GM21367 (cell line): ENCODE results near the gene ROGDI.

Experiments
- ATAC-seq: cut with Tn5 transposase; IDR thresholded peaks from one replicate; pipeline ENCODE4 v1.9.1; 2021; ENCODE audit not compliant: unreplicated experiment

ROGDI gene

GRCh38 chr16:4814542-4815173 lies 12.2 kb upstream of the ROGDI start:
- no peak for ATAC-seq

- no peak for ATAC-seq
Observed at GRCh38 chr16:4814046-4814445, 11.6 kb upstream of the ROGDI start.

GRCh38 chr16:4813251-4814003 lies 11.0 kb upstream of the ROGDI start:
- no peak for ATAC-seq

DNA sequence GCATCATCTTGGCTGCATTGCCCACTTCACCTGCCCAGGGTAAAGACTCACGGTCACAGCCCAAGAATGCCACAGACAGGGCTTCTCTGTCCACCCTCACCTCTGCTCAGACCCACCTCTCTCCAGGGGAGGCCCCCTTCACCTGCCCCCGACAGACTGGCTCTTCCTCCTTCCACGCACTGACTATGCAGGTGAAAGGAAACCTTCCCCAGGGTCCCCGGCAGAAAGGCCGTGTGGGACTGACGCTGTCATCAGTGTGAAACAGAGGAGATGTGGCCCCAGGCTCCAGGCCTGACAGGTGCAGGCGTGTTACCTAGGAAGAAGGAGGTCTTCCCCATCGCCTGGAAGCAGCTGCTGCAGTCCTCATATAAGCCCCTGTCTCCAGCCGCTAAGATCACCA lies 9.3 kb upstream of the ROGDI start:
- no peak for ATAC-seq

DNA sequence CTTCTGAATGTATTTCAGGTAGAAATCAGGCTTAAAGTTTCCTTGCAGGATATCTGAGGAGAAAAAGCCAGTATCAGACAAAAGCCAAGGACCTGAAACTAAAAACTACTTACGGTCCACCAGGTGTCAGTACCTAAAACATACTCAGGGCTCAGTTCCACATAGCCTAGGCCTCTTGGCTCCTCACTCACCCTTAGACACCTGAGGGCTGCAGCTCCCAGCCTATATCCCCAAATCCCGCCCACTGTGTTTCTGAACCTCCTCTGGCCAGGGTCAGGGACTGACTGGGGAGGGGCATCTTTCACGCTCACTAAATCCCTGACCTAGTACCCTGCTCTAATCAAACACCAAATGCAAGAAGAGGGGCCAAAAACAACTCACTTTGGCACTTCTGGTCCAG lies 8.8 kb upstream of the ROGDI start:
- ATAC-seq, result no peak

DNA sequence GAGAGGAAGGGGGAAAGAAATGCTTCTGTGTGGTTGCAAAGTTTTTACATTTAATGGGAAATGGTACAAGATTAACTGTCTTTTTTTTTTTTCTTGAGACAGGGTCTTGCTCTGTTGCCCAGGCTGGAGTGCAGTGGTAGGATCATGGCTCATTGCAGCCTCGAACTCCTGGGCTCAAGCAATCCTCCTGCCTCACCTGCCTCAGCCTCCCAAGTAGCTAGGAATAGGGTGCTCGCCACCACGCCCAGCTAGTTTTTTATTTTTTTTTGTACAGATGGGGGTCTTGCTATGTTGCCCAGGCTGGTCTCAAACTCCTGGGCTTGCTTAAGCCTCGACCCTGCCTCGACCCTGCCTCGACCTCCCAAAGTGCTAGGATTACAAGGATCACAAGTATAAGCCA lies 3.8 kb upstream of the ROGDI start:
- ATAC-seq, result no peak

DNA sequence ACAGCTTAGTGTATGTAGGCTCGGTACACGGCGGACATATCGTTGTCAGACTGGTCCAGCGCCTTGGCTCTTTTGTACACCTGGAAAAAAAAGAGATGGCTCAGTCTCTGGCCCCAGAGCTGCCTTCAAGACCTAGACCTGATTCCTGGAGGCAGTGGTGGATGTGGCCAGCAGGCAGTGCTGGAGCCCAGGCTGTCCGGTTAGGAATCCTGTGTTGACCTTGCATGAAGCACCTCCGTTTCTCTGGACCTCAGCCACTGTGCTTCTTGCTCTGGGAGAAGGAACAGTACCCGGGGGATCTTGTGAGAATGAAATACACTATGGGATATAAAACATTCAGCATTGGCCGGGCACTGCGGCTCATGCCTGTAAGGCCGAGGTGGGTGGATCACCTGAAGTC lies 2.8 kb upstream of the ROGDI start:
- no peak for ATAC-seq

DNA sequence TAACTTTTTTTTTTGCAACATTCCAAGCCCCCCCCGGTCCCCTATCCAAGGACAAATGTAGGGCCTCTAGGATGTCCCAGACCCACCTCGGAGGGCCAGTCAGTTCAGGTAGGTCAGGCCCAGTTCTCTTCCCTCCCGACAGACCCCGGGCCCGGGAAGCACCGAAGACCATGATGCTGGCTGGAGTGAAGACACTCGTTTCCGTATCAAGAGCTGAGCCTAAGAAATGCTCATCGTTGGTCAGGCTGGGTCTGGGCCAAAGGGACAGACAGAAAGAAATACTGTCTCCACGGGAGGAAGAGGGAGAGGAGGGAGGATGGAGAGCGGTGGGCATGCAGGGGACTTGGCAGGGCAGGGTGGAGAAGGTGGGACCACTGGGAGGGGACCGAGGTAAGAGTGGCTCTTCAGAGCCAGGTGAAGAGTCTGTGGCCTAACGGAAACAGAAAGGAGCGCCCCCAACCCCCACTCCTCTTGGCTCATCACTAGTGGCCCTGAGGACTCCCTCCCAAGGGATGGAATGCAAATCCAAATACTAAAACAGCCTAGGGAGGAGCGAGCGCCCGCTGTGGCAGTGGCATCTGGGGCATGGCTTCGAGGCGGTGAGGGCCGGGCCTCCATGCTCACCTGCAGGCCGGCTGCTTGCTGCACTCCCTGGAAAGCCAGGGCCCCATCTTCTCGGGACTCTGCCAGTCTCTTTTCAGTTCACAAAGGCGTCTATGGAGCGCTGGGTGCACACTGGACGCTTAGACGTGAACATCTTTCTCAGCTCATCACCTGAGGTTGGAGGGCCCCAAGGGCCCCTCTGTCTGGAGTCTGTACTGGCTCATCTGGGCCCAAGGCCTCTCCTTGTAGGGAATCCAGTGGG lies 1.7 kb upstream of the ROGDI start:
- ATAC-seq, result no peak

DNA sequence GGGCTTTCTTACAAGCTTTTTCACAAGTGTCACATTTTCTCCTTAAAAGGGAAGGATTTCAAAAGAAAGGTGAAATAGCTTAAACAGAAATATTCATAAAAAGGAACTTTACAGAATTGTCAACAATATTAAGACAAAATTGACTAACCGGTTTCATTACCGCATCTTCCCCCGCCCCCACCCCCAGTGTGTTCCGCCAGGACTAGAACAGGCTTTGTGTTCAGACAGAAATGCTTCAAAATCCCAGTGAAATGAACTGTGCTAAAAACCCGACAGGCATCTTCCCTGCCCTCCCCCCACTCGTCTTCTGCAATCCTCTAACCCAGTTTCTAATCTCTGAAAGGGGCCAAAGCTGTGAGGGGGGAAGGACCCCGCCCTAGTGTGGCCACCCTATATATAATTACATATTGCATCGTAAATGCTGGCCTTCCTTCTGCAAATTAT lies 990 bp upstream of the ROGDI start:
- no peak for ATAC-seq

- peak; percentile 86 for ATAC-seq
Observed at GRCh38 chr16:4802659-4803287, 340 bp upstream of the ROGDI start.

- no peak for ATAC-seq
Observed at GRCh38 chr16:4801051-4801961, 1.1 kb downstream of the ROGDI start.

DNA sequence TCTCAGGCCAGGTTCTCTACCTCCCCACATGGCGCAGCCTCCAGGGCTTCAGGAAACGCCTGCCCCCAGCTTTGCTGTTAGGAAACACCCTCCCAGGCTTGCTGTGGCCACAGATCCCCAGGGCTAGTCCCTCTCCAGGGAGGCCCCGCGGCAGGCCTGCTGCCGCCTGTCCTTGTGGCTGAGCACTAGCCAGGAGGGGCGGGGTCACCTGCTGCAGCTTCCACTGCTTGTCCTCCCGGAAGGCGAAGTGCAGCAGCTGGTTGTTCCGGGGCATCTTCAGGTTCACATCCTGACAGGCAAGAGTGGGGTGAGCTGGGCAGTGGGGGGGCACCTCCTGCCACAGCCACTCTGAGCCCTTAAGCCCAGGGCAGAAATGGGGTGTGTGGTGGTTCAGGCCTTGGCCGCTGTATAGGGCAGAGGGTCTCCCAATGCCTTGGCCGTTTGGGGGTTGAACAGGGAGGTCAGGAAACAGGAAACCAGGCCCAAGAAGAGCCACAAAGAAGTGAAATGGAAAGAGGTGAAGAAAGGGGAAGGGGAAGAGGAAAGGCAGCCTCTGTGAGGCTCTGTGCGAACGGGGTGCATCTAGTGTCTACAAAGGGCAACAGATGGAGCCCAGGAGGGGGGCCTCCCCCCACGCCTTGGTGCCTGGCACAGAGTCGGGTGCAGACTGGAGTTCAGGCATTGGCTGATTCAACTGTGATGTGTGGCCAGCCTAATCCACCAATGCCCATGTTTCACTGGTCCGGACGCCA lies 2.0 kb downstream of the ROGDI start:
- ATAC-seq, result no peak

- no peak for ATAC-seq
Observed at GRCh38 chr16:4799171-4799855, 3.1 kb downstream of the ROGDI start.

GRCh38 chr16:4798456-4798855 lies 4.0 kb downstream of the ROGDI start:
- ATAC-seq, result no peak

DNA sequence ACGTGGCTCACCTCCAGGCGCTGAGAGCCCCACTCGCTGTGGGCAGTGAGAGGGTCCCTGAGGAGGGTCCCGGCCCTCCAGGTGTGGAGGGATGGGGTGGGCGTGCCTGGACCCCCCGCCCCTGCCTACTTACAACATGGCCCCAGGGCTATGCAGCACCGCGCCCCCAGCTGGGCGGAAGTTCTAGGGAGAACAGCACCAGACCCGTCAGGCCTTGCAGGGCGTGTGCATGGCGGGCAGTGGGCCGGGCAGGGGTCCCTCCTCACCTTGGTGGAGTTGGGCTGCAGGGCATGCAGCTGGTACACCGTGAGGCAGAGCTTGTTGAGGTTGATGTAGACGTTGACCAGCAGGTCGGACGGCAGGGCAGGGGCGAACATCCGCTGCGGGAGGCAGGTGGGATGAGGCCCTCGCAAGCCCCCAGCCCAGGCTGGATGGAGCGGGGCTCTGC lies 4.6 kb downstream of the ROGDI start:
- no peak for ATAC-seq

DNA sequence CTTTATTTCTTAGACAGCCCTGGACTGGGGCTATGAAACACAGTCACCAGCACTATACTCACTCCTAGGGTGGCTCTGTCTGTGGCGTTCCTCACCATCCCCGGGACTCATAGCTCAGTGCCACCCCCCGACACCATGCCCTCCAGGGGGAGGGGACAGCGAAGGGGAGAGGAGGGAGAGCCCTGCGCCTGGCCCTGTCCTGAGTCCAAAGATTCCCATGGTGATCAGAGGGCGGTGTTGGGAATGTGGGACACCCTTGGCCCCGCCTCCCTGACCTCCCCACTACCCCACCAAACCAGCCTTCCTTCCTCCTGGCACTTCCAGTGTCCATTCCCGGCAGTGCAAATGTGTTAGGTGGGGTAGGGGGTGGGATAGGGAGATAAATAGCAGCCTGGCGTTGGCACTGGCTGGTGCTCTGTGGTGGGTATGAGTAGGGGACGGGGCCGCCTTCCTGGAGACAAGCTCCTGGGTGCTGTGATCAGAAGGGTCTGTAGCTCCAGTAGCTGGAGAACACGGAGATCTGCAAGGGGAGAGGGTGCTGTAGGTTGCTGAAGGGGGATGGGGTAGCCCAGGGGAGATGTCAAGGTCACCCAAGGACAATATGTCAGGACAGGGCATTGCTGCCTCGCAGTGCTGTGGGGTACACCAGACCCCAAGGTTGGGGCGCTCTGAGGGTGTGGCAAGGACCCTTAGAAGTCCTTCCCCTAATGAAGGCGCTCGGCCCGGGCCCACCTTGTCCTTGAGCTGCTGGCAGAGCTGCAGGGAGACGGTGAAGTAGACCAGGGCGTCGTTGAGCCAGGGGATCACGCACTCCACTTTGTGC lies 5.2 kb downstream of the ROGDI start:
- no peak for ATAC-seq

GRCh38 chr16:4795828-4796572 lies 6.4 kb downstream of the ROGDI start:
- ATAC-seq, result no peak
